PC-9 (cell line): ENCODE data around the gene ISX. TPM values are rescaled to one million over a fixed set of nuclear protein-coding genes. Genes with fewer than 3 reads are reported as not detected.

Source experiments
- BruUV-seq: library from RNA; stranded (reverse); fragments of 400-500 nt; replicated peaks from 2 replicates; lab custom pipeline; 2021; lab: Mats Ljungman, UMichigan
- CTCF ChIA-PET: fragments of 300-600 bp; sonication (Branson Sonifier 250); formaldehyde crosslinking; loops from one replicate; lab custom pipeline; 2022; ENCODE audit warnings: antibody characterized with exemption; lab: Charles Lee
- POLR2A ChIA-PET: fragments of 300-600 bp; sonication (Branson Sonifier 250); formaldehyde crosslinking; loops from one replicate; lab custom pipeline; 2022; ENCODE audit warnings: antibody characterized with exemption; ENCODE audit not compliant: unreplicated experiment; lab: Charles Lee
- DNase-seq, 2 experiments: peaks; one replicate each; pipeline versions ENCODE4 v3.0.0 to v3.0.0-alpha.2; 2015 to 2022; ENCODE audit warnings: mixed read lengths in 1 of 2
- H2AFZ ChIP-seq: fragments of 200-600 bp; sonication (generic); 2 replicates; pipeline ENCODE4 v1.8.1; 2017; ENCODE audit warnings: antibody characterized with exemption
- H3F3A ChIP-seq: fragments of 200-600 bp; sonication (generic); 2 replicates; pipeline ENCODE4 v1.8.1; 2017; ENCODE audit warnings: antibody characterized with exemption, mild to moderate bottlenecking, low read depth; ENCODE audit not compliant: insufficient read depth
- H3K27ac ChIP-seq: fragments of 200-600 bp; sonication (generic); 2 replicates; pipeline ENCODE4 v1.6.1; 2016; ENCODE audit warnings: mixed run types
- H3K27me3 ChIP-seq: fragments of 200-600 bp; sonication (generic); 2 replicates; pipeline ENCODE4 v1.6.1; 2016; ENCODE audit warnings: low read depth, mixed run types; ENCODE audit not compliant: insufficient read depth
- H3K36me3 ChIP-seq: fragments of 200-600 bp; sonication (generic); 2 replicates; pipeline ENCODE4 v1.6.1; 2016; ENCODE audit warnings: low read depth, mixed run types
- H3K4me1 ChIP-seq: fragments of 200-600 bp; sonication (generic); replicated peaks from 2 replicates; pipeline ENCODE4 v1.6.1; 2016; ENCODE audit warnings: mixed run types; ENCODE audit not compliant: insufficient read depth
- H3K4me2 ChIP-seq: fragments of 200-600 bp; sonication (generic); 2 replicates; pipeline ENCODE4 v1.6.1; 2017; ENCODE audit warnings: mixed run types
- H3K4me3 ChIP-seq: fragments of 200-600 bp; sonication (generic); 2 replicates; pipeline ENCODE4 v1.6.1; 2016; ENCODE audit warnings: mixed run types
- H3K79me2 ChIP-seq: fragments of 200-600 bp; sonication (generic); 2 replicates; pipeline ENCODE4 v1.6.1; 2017; ENCODE audit warnings: low read depth, mixed run types
- H3K9me2 ChIP-seq: fragments of 200-600 bp; sonication (generic); 2 replicates; pipeline ENCODE4 v1.8.1; 2017; ENCODE audit warnings: mild to moderate bottlenecking; ENCODE audit not compliant: insufficient read depth
- H3K9me3 ChIP-seq: fragments of 200-600 bp; sonication (generic); 2 replicates; pipeline ENCODE4 v1.8.1; 2016; ENCODE audit warnings: low read depth; ENCODE audit not compliant: insufficient read depth
- H4K20me1 ChIP-seq: fragments of 200-600 bp; sonication (generic); 2 replicates; pipeline ENCODE4 v1.8.1; 2017; ENCODE audit not compliant: insufficient read depth
- CTCF ChIP-seq: fragments of 200-600 bp; sonication (generic); conservative IDR thresholded peaks from 2 replicates; pipeline ENCODE4 v1.6.1; 2017; ENCODE audit warnings: mixed run types, antibody characterized with exemption, mild to moderate bottlenecking, moderate library complexity
- EZH2 ChIP-seq: fragments of 200-600 bp; sonication (generic); IDR thresholded peaks from 2 replicates; pipeline ENCODE4 v1.8.0; 2017; ENCODE audit warnings: antibody characterized with exemption, low read depth
- intact Hi-C: fragments of 100-400 bp; cut with micrococcal nuclease; formaldehyde crosslinking; loops from one replicate; pipeline ENCODE4 v1.10.0; 2022; ENCODE audit not compliant: unreplicated experiment
- total RNA-seq: library from RNA; stranded (reverse); gene quantifications from 2 replicates; pipeline ENCODE4 v1.2.3, GENCODE V29; 2021

The ISX gene
- total RNA-seq, 1 experiment from 2014 or later = not detected

- Histone ChIP-seq H4K20me1 (no peaks in the 10 kb centered on the region), H3K79me2 (no peaks in the 10 kb centered on the region), H3F3A (no peaks in the 10 kb centered on the region), H3K9me2 (no peaks in the 10 kb centered on the region; the same call in 1 of the 2 replicates), H3K4me2 (no peak overlapping the region), H3K9me3 (no peaks in the 10 kb centered on the region), H3K4me1 (no peaks in the 10 kb centered on the region), H3K27me3 (peaks cover 19% of the 10 kb centered on the region; the same call in 1 of the 2 replicates), H2AFZ (no peak overlapping the region), H3K4me3 (no peak overlapping the region), H3K36me3 (no peaks in the 10 kb centered on the region), H3K27ac (no peak overlapping the region)
- TF ChIP-seq EZH2 (no peak), CTCF (no peak)
- ChIA-PET CTCF (no interaction called here), POLR2A (no interaction called here)
- no peak for DNase-seq
- intact Hi-C loops = no loop called here
- BruUV-seq = no TSS peak
Measured at GRCh38 chr22:35065183-35065582, 775 bp upstream of the ISX start.

GRCh38 chr22:35066768-35067167 lies 810 bp downstream of the ISX start:
- Histone ChIP-seq H3K9me2 (no peaks in the 10 kb centered on the region; the same call in 1 of the 2 replicates), H3K9me3 (no peaks in the 10 kb centered on the region), H3K27ac (no peak overlapping the region), H3K4me1 (no peaks in the 10 kb centered on the region), H3F3A (no peaks in the 10 kb centered on the region), H2AFZ (no peak overlapping the region), H3K36me3 (no peaks in the 10 kb centered on the region), H4K20me1 (no peaks in the 10 kb centered on the region), H3K79me2 (no peaks in the 10 kb centered on the region), H3K4me3 (no peak overlapping the region), H3K4me2 (no peak overlapping the region), H3K27me3 (peaks cover 19% of the 10 kb centered on the region; the same call in 1 of the 2 replicates)
- DNase-seq = no peak
- no TSS peak for BruUV-seq
- CTCF ChIA-PET = no interaction called here
- TF ChIP-seq CTCF = no peak
- POLR2A ChIA-PET = no interaction called here
- intact Hi-C loops = no loop called here

GRCh38 chr22:35069541-35069940 lies 3.6 kb downstream of the ISX start:
- Histone ChIP-seq H3K79me2 (no peaks in the 10 kb centered on the region), H3K27ac (no peak overlapping the region), H3K27me3 (peaks cover 19% of the 10 kb centered on the region; the same call in 1 of the 2 replicates), H3K4me1 (no peaks in the 10 kb centered on the region), H4K20me1 (no peaks in the 10 kb centered on the region), H3K4me2 (no peak overlapping the region), H3K36me3 (no peaks in the 10 kb centered on the region), H3K9me2 (no peaks in the 10 kb centered on the region), H2AFZ (no peak overlapping the region), H3K4me3 (no peak overlapping the region), H3K9me3 (no peaks in the 10 kb centered on the region), H3F3A (no peaks in the 10 kb centered on the region)
- no peak for DNase-seq
- intact Hi-C loops = no loop called here
- no TSS peak for BruUV-seq
- ChIA-PET POLR2A (no interaction called here), CTCF (no interaction called here)
- TF ChIP-seq EZH2 (no peak), CTCF (no peak)
